Stimulated activated naive B cell treated with anti-CD40 and anti-IgM and Interleukin-4, amounts not matched to agents 10 μg/mL and 1 μg/mL and 100 μg/mL, for 72 hours (primary cell): ENCODE results near the gene EBF3.

Source experiments
- ATAC-seq, 2 donors: fragments of 150-1000 bp; cut with Tn5 transposase; replicated peaks; 2 replicates each; pipeline ENCODE4 v1.10.0; 2021; ENCODE audit warnings: moderate library complexity in 1 of 2
- DNase-seq: peaks from one replicate; pipeline ENCODE4 v3.0.0; 2021
- H3K27ac Mint-ChIP-seq: one replicate; pipeline ENCODE4 v1.8.0; 2022; ENCODE audit warnings: mild to moderate bottlenecking, mixed read lengths
- H3K27me3 Mint-ChIP-seq, 2 donors: one replicate each; pipeline ENCODE4 v1.8.0; 2022; ENCODE audit warnings: mixed read lengths in 2 of 2
- H3K36me3 Mint-ChIP-seq, 2 donors: one replicate each; pipeline ENCODE4 v1.8.0; 2022; ENCODE audit warnings: mixed read lengths in 2 of 2, mild to moderate bottlenecking in 1 of 2
- H3K4me1 Mint-ChIP-seq, 2 donors: one replicate each; pipeline ENCODE4 v1.8.0; 2022; ENCODE audit warnings: mixed read lengths in 2 of 2, mild to moderate bottlenecking in 1 of 2
- H3K4me3 Mint-ChIP-seq, 2 donors: one replicate each; pipeline ENCODE4 v1.8.0; 2022; ENCODE audit warnings: mild to moderate bottlenecking in 2 of 2, mixed read lengths in 2 of 2, moderate library complexity in 1 of 2
- H3K9me3 Mint-ChIP-seq, 2 donors: one replicate each; pipeline ENCODE4 v1.8.0; 2022; ENCODE audit warnings: mixed read lengths in 2 of 2, mild to moderate bottlenecking in 1 of 2

The EBF3 gene

GRCh38 chr10:129967579-129968019, 3.5 kb upstream of the EBF3 start:
- Mint-ChIP-seq H3K4me1 (peaks cover 11 to 36% of the 10 kb centered on the region in 2 donors), H3K27ac (peak overlapping the region; percentile 85), H3K4me3 (no peak overlapping the region), H3K27me3 (peaks cover 47 to 61% of the 10 kb centered on the region in 2 donors), H3K9me3 (peaks cover 0 to 1% of the 10 kb centered on the region in 2 donors), H3K36me3 (peaks cover 5 to 11% of the 10 kb centered on the region in 2 donors)
- DNase-seq = no peak
- no peak for ATAC-seq

DNA sequence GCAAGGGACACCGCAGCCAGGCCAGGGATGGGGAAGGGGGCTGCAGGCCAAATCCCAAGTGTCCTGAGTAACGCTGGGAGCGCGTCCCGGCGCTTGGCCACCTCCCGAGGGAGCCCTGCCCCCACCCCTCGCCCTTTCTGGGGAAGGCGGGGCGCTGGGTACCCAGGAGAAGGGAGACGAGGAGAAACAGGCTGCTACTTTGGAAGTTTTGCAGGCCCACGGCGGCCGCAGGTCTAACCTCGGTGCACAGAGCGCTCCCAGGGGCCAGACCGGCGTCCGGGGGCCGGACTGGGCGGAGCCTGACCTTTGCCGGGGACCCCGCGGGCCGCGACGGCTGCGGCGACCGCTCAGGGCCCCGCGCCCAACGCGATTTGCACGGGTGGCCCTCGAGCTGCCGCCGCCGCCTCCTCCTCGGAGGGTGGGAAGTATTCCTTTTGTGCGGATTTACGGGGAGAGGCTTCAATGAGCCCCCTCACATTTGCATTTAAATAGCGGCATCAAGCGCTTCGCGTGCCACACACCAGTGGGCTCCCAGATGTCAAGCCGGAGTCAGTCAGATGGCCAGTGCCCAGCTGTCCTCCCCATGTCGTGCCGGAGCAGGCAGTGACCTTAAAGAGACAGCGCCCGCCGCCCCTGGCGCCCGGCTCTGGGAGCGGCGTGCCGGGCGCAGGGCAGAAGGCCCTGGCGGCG, 3.0 kb upstream of the EBF3 start:
- Mint-ChIP-seq H3K9me3 (peaks cover 0 to 2% of the 10 kb centered on the region in 2 donors), H3K27ac (no peak overlapping the region), H3K4me1 (peaks cover 11 to 38% of the 10 kb centered on the region in 2 donors), H3K4me3 (no peak overlapping the region), H3K27me3 (peaks cover 47 to 64% of the 10 kb centered on the region in 2 donors), H3K36me3 (peaks cover 6 to 12% of the 10 kb centered on the region in 2 donors)
- DNase-seq = no peak
- no peak for ATAC-seq

- ATAC-seq (no peak), DNase-seq (no peak)
- Mint-ChIP-seq H3K27me3 (peaks cover 46 to 64% of the 10 kb centered on the region in 2 donors), H3K36me3 (peaks cover 6 to 8% of the 10 kb centered on the region in 2 donors), H3K27ac (peak overlapping the region; percentile 56), H3K9me3 (peaks cover 0 to 2% of the 10 kb centered on the region in 2 donors), H3K4me3 (no peak overlapping the region), H3K4me1 (peaks cover 9 to 33% of the 10 kb centered on the region in 2 donors)
Measured at GRCh38 chr10:129966370-129966888, 2.4 kb upstream of the EBF3 start.

DNA sequence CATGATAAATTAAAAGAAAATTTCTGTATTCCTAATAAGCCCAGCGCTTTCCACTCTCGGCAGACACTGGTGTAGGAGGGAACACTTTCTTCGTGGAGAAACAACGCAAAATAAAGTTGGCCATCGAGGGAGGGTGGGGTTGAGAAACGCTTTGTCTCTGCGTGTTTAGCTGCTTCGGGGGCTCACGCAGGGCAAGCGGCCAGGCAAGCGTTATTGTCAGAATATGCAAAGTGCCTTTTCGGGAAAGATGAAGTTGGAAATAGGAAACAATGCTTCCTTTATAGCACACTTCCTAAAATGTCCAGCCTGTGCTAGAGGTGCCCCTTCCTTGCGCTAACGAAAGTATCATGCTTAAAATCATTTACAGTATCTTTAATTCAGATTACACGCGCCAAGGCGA, 1.9 kb upstream of the EBF3 start:
- Mint-ChIP-seq H3K27ac (peak overlapping the region; percentile 25), H3K36me3 (peaks cover 7 to 8% of the 10 kb centered on the region in 2 donors), H3K9me3 (peaks cover 0 to 2% of the 10 kb centered on the region in 2 donors), H3K4me1 (peaks cover 8 to 32% of the 10 kb centered on the region in 2 donors), H3K4me3 (no peak overlapping the region), H3K27me3 (peaks cover 50 to 64% of the 10 kb centered on the region in 2 donors)
- no peak for ATAC-seq
- no peak for DNase-seq

- H3K36me3 Mint-ChIP-seq = peaks cover 6 to 7% of the 10 kb centered on the region in 2 donors
- H3K27ac Mint-ChIP-seq = peak overlapping the region; percentile 80
- DNase-seq (no peak), ATAC-seq (no peak)
- peaks cover 9 to 30% of the 10 kb centered on the region in 2 donors for H3K4me1 Mint-ChIP-seq
- H3K27me3 Mint-ChIP-seq = peaks cover 53 to 64% of the 10 kb centered on the region in 2 donors
- peak overlapping the region; percentile 29 to 67 for H3K4me3 Mint-ChIP-seq
- peaks cover 0 to 2% of the 10 kb centered on the region in 2 donors for H3K9me3 Mint-ChIP-seq
Measured at GRCh38 chr10:129965425-129965808, 1.3 kb upstream of the EBF3 start.

- DNase-seq (no peak), ATAC-seq (no peak)
- Mint-ChIP-seq H3K4me1 (peaks cover 9 to 29% of the 10 kb centered on the region in 2 donors), H3K9me3 (peaks cover 0 to 2% of the 10 kb centered on the region in 2 donors), H3K27ac (peak overlapping the region; percentile 80), H3K27me3 (peaks cover 51 to 64% of the 10 kb centered on the region in 2 donors), H3K36me3 (peaks cover 3 to 10% of the 10 kb centered on the region in 2 donors), H3K4me3 (peak overlapping the region; percentile 62 to 67)
Measured at GRCh38 chr10:129964611-129965424, 744 bp upstream of the EBF3 start.

DNA sequence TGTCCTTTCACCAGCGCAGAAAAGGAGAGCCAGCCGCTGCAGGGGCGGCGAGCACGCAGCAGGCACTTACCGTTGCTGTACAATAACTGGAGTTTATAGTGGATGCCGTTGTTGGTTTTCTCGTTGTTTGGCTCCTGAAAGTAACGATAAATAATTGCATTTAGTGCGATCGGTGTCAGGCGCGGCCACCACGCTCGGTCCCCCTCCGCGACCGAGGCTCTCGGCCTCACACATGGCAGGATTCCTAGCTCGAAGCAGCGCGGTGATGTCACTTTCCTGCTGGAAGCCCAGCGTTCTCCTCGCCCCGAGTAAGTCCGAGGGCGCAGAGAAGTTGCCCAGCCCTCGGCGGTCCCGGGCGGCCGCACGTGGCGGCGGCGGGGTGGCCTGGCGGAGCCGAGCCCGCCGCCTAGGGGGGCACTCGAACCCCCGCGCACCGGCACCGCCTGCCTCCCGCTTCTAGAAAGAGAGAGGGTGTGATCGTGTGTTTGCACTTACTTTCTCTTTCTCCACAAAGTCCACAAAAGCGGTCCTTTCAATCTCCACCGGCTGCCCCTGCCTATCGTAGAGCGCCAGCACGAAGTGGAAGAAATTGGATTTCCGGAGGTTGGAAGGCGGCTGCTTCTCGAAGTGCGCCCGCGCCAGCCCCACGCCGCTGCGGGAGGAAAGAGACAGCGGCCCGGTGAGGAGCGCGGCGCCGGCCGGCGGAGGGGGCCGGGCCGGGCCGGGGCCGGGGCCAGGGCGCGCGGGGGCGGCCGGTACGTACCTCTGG, 1.0 kb downstream of the EBF3 start:
- ATAC-seq (no peak), DNase-seq (no peak)
- Mint-ChIP-seq H3K36me3 (peaks cover 6 to 10% of the 10 kb centered on the region in 2 donors), H3K27ac (peak overlapping the region; percentile 91), H3K4me1 (peaks cover 12 to 28% of the 10 kb centered on the region in 2 donors), H3K9me3 (peaks cover 0 to 2% of the 10 kb centered on the region in 2 donors), H3K27me3 (peaks cover 46 to 62% of the 10 kb centered on the region in 2 donors), H3K4me3 (peak overlapping the region; percentile 82 to 84)

DNA sequence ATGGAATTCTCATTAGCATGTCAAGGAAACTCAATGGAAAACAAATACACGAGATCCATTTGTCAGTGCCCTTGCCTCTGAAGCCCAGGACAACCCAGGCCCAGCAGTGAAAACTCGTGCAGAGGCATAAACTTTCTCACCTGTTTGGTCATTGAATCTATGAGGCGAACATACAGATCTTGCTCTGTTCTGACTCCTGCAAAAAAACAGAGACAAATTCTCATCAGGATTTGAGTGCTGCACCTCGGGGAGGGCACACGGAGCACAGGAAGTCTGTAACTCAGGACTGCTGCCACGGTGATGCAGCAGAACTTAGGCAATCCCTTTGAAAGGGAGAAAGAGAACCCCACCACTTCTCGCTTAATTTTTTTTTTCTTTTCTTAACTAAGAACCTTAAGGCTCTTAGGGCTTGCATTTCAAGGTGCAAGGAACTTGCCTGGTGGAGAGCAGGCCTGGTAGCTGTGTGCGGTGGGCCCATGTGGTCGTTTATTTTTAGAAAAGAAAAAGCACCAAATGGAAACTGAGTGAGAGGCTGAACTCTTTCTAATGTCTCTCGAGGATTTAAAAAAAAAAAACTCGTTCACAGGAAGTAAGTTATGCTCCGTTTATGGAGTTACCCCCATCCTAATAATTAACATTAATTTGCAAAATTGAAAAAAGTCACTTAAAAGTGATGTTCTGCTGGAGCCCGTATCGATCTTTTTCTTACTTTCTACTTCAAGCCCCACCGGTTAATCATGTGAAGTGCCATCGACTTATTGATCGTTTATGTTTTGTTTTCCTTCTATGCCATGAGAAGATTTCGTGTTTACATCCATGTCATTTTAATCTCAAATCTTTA, 1.8 kb downstream of the EBF3 start:
- ATAC-seq = no peak
- H3K9me3 Mint-ChIP-seq = peaks cover 0 to 2% of the 10 kb centered on the region in 2 donors
- no peak for DNase-seq
- peaks cover 6 to 10% of the 10 kb centered on the region in 2 donors for H3K36me3 Mint-ChIP-seq
- peaks cover 12 to 27% of the 10 kb centered on the region in 2 donors for H3K4me1 Mint-ChIP-seq
- peak overlapping the region; percentile 46 to 55 for H3K4me3 Mint-ChIP-seq
- H3K27me3 Mint-ChIP-seq = peaks cover 43 to 59% of the 10 kb centered on the region in 2 donors
- H3K27ac Mint-ChIP-seq = peak overlapping the region; percentile 32

GRCh38 chr10:129961157-129961701, 2.8 kb downstream of the EBF3 start:
- ATAC-seq = no peak
- H3K27ac Mint-ChIP-seq = peak overlapping the region; percentile 71

GRCh38 chr10:129960481-129961156, 3.5 kb downstream of the EBF3 start:
- peaks cover 6 to 10% of the 10 kb centered on the region in 2 donors for H3K36me3 Mint-ChIP-seq
- DNase-seq (no peak), ATAC-seq (no peak)
- H3K9me3 Mint-ChIP-seq = peaks cover 0 to 2% of the 10 kb centered on the region in 2 donors
- peak overlapping the region; percentile 41 to 54 for H3K4me3 Mint-ChIP-seq
- H3K27me3 Mint-ChIP-seq = peaks cover 45 to 68% of the 10 kb centered on the region in 2 donors
- peak overlapping the region; percentile 59 for H3K27ac Mint-ChIP-seq
- H3K4me1 Mint-ChIP-seq = peaks cover 12 to 29% of the 10 kb centered on the region in 2 donors

More at GRCh38 chr10:129961157-129961701, 2.8 kb downstream of the EBF3 start:
- Mint-ChIP-seq H3K4me3 (no peak overlapping the region), H3K27me3 (peaks cover 48 to 66% of the 10 kb centered on the region in 2 donors), H3K9me3 (peaks cover 0 to 2% of the 10 kb centered on the region in 2 donors), H3K36me3 (peaks cover 6 to 10% of the 10 kb centered on the region in 2 donors), H3K4me1 (peaks cover 12 to 29% of the 10 kb centered on the region in 2 donors)
- DNase-seq = no peak

DNA sequence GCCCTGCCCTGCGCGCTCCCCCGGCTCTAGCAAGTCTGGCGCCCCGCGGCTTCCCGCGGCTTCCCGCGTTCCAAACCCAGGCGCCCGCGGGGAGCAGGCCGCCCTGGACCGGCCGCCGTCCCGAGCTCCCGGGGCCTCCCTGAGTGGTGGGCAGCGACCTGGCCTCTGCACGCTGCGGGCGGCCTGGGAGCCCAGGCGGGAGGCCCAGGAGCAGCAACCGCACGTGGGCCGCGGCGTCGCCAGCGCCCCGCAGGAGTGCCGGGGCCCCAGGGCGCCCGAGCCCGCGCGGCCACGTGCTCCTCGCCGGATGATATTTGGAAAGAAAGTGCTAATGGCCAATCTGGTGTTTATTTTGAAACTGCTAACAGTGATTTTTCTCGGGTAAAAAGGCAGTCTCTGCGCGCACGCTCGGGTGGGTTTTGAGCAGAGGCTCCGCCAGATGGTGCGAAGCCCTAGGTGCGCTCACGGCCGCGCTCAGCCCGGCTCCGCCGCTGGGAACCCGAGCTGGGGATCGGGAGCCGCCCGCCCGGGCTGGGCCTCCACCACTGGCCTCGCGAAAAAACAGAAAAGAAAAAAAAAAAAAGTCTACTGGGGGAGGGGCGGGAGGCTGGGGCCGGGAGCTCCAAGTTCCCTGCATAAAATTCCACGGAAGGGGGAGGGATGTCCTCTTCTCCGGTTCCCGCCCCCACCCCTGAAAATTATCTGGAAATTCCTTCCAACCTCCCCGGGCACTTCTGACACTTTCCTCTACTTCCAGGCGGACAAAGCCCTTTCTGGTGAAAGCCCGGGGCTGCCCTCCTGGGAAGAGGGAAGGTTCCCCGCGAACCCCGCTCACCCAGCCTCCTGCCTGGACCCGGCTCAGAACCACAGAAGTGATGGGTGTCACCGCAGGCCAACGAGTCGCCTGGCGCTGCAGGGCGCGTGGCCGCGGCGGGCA, 4.3 kb downstream of the EBF3 start:
- Mint-ChIP-seq H3K4me1 (peaks cover 12 to 29% of the 10 kb centered on the region in 2 donors), H3K36me3 (peaks cover 6 to 8% of the 10 kb centered on the region in 2 donors), H3K27me3 (peaks cover 41 to 71% of the 10 kb centered on the region in 2 donors), H3K9me3 (peaks cover 0 to 2% of the 10 kb centered on the region in 2 donors), H3K4me3 (peak overlapping the region; percentile 41 to 54), H3K27ac (peak overlapping the region; percentile 56)
- ATAC-seq (no peak), DNase-seq (no peak)
